IPS-NIHi7 (cell line): Measurements from ENCODE around the gene MYLK2.
A peak's percentile ranks its signal among the peaks of the same experiment; 100 is the strongest.
"Not testable (repeated sequence)": the region's sequence is repeated elsewhere in the genome, so short reads cannot be mapped to it uniquely, and the experiment has no call there.

ENCODE experiments used
- DNase-seq: peaks from one replicate; pipeline ENCODE4 v3.0.0; 2012; ENCODE audit warnings: mixed read lengths; ENCODE audit errors: extremely low spot score

Gene MYLK2

DNA sequence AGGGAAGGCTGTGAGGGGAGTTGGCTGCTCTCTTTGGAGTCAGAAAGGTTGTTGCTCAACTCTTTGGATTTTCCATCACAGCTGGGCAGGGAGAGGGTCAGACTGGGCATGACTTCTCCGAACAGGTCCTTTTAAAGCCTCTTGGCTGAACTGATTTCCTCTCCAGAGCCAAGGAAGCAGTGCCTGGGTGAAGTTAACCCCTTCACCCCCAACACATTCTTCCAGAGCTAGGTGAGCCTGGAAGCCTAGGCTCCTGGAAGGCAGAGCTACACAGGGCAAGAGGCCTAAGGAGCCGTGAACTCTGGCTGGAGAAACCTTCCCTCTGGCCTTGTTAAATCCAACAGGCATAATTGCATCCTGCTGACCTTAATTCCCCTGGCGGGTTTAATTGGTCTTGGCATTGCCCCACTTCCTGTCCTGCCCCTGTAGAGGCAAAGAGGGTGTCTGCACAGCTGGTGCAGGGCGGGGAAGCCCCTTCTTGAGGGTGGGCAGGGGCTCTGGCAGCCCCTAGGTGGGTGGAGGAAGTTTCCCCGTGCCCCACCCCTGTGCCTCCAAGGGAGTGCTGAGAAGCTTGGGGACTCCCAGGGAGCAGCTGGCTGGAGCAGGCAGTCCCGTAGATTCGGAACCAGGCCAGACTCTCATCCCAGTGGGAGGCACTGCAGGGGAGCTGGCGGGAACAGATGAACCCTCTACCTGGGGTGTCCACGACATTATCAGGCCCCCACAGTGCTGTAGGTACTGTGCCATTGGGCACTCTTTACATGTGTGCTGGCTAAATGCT is 3.6 kb upstream of the MYLK2 start:
- peak; percentile 45 for DNase-seq

DNA sequence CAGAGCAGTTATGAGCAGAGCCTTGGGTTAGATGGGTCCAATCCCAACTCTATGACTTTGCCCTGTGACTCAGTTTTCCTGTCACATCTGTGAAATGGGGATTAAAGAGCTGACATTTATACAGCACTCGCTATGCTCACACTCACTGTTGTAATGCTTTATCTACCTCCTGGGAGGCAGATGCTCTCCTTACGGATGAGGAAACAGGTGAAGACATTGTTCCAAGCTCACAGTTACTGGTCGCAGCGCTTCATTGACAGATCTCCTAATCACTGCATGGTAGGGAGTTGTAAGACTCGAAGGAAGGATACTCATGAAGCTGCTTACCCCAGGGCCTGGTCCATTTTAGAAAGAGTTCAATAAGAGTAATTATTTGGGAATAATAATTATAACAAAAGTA is 2.9 kb upstream of the MYLK2 start:
- DNase-seq = no peak

DNA sequence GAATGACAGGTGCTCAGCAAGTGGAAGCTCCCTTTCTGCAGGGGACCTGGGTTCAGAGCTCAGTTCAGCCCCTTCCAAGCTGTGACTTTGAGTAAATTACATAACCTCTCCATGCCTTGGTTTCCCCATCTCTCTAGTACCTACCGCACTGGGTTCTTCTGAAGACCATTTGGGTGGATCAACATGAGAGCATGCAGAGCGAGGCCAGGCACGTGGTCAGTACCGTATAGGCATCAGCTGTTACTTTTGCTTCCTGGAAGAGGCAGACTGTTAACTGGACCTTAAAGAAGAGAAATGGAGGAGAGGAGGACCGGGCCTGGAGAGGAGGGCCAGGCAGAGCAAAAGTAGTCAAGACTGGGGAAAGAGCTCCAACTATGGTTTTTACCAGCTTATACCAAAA is 1.7 kb upstream of the MYLK2 start:
- DNase-seq = no peak

DNA sequence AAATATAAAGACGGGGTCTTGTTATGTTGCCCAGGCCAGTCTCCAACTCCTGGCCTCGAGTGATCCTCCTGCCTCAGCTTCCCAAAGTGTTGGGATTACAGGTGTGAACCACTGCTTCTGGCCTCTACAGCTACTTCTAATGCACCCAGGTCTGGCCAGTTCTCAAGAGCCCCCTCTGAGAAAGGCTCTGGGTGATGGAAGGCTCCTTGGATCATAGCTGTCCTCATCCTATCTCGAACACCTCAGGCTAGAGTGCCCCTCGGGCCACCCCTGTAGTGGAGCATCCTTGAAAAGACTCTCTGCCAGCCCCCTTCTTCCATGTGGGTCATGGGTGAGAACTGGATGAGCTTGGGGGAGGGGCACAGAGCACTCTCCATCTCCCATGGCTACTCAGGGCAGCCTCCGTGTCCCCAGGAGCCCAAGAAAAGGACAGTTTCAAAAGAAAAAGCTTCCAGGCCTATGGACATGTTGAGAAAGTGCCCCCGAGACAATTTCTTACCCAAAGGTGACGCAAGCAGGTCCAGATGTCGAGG is 714 bp upstream of the MYLK2 start:
- DNase-seq = no peak

DNA sequence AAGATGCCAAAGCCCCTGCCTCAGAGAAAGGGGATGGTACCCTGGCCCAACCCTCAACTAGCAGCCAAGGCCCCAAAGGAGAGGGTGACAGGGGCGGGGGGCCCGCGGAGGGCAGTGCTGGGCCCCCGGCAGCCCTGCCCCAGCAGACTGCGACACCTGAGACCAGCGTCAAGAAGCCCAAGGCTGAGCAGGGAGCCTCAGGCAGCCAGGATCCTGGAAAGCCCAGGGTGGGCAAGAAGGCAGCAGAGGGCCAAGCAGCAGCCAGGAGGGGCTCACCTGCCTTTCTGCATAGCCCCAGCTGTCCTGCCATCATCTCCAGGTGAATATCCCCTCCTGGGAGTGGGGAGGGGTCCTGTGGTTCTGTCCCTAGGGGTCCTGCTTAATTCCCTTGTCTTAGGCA is 1.1 kb downstream of the MYLK2 start:
- DNase-seq = no peak

DNA sequence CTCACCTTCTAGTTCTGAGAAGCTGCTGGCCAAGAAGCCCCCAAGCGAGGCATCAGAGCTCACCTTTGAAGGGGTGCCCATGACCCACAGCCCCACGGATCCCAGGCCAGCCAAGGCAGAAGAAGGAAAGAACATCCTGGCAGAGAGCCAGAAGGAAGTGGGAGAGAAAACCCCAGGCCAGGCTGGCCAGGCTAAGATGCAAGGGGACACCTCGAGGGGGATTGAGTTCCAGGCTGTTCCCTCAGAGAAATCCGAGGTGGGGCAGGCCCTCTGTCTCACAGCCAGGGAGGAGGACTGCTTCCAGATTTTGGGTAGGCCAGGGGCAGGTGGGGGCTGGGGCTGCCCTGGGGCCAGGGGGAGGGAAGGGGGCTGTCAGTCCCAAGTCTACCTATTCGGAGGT is 2.3 kb downstream of the MYLK2 start:
- DNase-seq = no peak

DNA sequence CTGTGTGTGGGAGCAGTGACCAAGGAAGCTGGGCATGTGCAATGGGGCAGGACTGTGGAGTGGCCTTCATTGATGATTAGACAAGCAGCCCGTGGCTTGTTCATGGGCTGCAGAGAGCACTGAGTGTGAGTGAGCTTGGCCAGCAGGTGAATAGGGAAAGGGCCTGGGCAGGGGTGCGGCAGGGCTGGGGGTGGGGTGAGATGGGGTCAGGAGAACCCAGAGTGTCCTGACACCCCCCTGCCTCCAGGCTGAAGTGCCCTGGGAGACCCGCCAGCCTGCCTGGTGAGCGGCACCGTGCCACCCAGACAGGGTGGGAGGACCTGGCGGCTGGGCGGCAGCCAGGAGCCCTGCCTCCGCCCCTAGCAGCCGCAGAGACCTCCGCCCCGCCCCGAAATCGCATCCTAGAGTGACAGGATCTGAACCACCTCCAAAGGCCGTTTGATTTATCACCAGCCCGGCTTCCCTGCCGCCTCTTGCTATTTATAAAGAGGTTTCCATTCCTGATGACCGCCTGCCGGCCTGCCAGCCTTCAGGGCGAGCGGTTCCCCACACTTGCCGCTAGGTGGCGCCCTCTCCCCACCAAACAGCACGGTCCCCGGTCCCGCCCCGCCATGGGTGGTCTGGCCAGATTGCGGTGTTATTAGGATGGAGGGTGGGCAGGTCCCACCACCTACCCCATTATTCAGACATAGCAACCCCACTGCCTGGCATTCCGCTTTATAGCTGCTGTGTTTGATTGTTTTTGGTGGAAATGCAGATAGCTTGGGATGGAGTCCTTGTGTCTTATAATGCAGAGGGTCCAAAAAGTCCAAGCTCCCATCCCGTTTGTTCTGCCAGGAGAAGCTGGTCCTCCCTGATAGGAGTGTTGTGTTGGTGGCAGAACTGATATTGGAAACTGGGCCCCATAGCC is 3.5 kb downstream of the MYLK2 start:
- DNase-seq = peak; percentile 96

DNA sequence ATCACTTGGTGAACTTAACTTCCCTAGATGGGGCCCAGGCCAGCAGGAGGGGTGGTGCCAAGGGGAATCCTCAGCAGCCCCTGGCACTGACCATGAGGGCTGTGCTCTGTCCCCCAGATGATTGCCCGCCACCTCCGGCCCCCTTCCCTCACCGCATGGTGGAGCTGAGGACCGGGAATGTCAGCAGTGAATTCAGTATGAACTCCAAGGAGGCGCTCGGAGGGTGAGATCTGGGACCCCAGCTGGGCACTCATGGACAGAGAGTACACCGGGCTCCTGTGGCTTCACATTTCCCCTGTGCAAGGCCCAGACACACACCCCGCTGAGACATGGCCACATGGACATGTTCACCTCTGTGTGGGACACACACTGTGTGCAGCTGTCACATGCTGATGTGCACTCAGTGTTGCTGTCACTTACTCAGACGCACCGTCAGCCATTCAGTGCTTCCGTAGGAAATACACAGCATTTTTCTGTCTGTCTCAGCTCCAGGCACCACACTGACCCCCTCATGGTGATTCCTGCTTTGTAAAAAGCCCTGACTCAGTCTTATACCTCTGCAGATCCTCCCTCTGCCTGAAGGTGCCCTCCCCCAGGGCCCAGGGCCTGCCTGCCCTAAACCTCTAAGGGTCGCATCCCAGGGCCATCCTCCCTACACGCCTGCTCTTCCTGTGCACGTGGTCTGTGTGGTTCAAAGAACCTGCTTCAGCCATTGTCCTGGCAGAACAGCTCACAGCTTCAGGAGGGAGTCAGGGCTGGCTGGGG is 4.4 kb downstream of the MYLK2 start:
- no peak for DNase-seq

DNA sequence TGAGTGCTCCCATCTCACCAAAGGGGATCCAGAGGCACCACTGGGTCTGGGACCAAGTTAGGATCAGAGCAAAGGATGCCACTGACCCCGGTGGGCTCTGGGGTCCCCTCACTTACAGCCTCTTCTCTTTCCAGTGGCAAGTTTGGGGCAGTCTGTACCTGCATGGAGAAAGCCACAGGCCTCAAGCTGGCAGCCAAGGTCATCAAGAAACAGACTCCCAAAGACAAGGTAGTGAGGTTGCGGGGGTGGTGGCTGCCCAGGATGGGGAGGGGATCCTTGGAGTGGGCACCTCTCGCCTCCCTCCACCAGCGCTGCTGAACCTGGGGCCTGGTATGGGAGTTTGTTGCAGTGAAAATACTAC is 4.9 kb downstream of the MYLK2 start:
- DNase-seq = no peak

DNA sequence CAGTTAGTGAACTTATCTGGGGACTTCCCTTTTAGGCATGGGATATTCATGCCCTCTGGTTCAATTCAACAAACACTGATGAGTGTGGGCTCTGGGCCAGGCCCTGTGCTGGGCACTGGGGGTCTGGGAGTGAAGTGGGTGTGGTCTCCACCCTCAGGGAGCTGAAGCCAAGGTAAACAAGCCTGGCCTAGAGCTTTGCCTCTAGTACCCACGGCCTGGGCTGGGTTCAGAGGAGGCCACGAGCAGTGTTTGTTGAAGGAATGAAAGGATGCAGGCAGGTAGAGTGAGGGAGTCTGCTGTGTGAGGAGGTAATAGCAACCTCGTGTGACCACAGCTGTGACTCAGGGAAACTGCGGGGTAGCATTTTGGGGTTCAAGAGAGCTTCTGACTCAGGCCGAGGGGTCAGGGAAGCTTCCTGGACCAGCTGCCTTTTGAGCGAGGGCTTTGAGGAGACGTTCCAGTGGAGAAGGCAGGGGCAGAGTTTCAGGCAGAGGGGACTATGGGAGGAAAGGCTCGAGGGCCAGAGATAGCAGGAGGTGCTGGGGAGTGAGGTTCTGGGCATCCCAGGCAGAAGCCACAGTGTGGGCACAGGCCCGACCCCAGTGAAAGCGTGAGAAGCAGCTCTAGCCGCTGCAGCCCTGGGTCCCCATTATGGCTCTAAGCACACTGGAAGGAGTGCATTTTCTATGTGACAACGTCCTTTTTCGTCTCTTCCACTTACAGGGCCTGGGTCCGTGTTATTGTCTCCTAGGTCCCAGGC is 5.6 kb downstream of the MYLK2 start:
- DNase-seq = no peak

DNA sequence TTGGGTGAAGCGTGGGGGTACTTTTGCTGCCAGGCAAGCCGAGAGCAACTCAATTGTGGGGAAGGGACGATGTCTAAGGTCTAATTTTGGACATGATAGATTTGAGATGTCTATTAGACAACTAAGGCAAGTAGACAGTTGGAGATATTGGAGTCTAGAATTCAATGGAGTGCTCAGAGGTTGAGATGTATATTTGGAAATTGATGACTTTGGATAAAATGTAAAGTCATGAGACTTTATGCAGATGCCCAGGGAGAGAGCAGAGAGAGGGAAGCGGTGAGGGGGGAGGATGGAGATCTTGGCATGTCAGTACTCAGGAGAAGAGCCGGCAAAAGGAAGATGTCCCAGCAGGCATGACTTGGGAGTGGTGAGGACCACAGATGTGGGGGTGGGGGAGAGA is 6.9 kb downstream of the MYLK2 start:
- no peak for DNase-seq

DNA sequence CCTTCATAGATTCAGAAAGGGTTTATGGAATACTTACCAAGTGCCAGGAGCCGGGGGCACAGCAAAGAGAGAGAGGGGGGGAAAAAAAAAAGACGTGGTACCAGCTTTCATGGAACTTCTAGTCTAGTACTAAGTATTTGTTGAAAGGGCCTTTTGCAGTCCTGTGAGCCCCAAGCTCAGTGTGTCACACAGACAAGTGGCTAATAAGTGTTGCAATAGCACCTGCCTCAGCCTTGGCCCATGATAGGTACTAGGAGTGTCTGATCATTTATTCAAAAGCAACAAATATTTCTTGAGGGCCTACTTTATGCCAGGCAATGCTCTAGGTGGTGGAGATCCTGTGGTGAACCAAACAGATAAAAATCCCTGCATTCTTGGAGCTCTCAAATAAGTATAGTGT is 7.9 kb downstream of the MYLK2 start:
- no peak for DNase-seq

DNA sequence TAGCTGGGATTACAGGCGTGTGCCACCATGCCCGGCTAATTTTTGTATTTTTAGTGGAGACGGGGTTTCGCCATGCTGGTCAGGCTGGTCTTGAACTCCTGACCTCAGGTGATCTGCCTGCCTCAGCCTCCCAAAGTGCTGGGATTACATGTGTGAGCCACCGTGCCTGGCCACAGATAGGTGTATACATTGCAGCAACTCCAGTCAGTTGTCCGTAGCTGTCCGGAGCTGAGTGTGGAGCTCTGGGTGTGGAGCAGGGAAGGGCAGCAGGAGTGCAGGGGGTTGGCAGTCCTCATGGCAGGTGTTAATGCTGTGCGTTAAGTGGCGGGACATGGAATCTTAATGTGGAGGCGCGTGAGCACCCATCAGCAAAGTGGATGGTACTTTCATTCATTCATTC is 8.9 kb downstream of the MYLK2 start:
- DNase-seq = not testable (repeated sequence)

DNA sequence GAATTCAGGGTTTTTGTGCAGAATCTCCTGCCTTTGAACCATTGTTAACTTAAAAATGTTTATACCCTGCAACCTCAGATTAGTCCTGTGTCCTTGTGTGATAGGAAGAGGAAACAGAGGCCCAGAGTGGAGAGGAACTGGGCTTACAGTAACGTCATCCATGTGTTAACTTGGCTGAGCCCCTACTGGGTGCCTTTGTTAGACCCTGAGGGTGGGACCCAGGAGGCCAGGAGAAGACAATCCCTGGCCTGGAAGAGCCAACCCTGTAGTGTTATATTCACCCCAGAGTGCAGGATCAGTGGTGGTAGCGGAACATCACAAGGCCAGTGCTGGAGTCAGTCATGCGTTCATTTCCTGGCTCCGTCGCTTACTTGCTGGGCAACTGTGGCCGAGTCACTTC is 10.6 kb downstream of the MYLK2 start:
- DNase-seq = no peak

DNA sequence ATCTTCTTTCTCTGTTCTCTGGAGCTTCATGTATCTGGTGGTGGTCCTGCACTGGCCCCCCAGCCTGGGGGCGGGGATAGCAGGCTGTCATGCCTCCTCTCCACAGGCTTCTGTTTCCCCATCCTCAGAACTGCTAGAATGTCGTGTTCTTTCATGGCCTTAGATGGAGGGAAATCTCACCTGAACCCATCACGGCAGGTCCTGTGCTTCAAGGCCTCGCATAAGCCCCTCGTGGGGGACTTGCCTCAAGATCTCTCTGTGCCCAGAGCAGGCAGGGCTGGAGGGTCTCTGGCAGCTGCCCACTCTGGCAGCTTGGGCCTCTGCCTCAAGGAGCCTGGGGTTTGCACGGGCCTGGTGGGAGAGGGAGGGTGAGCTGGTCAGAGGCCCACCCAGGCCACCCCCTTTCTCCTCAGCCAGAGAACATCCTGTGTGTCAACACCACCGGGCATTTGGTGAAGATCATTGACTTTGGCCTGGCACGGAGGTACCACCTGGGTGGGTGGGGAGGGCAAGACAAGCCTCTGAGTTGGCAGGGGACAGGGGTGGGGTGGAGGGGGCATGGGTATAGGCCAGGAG is 11.3 kb downstream of the MYLK2 start:
- DNase-seq = no peak

DNA sequence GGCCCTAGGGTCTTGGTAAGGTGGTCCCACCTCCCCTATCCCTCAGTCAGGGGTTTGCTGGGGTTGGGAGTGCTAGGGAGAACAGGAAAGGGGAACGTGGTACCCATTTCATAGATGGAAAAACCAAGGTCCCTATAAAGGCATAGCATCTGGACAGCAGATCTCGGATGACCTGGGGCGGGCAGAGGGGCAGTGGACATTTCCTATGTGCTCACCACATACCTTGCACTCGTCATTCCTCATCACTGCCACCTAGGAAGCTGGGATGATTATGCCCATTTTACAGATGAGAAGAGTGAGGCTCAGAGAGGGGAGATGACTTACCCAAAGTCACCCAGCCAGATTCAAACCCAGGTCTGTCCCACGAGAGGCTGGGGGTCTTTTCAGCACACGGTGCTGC is 12.1 kb downstream of the MYLK2 start:
- DNase-seq = no peak

DNA sequence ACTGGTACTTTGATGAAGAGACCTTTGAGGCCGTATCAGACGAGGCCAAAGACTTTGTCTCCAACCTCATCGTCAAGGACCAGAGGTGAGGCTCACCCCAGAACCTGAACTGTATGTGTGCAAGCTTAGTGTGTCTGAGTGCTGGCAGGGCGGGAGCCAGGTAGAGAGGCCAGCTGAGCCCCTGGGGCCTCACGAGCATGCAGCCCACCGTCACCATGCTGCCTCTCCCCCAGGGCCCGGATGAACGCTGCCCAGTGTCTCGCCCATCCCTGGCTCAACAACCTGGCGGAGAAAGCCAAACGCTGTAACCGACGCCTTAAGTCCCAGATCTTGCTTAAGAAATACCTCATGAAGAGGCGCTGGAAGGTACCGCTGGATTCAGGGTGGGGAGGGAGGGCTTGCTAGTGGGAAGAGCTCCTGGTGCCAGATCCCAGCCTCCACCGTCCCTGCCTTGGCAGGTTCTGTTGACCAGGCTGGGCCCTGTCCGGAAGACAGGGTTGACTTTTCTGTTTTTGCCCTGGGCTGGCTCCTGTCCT is 12.7 kb downstream of the MYLK2 start:
- no peak for DNase-seq

DNA sequence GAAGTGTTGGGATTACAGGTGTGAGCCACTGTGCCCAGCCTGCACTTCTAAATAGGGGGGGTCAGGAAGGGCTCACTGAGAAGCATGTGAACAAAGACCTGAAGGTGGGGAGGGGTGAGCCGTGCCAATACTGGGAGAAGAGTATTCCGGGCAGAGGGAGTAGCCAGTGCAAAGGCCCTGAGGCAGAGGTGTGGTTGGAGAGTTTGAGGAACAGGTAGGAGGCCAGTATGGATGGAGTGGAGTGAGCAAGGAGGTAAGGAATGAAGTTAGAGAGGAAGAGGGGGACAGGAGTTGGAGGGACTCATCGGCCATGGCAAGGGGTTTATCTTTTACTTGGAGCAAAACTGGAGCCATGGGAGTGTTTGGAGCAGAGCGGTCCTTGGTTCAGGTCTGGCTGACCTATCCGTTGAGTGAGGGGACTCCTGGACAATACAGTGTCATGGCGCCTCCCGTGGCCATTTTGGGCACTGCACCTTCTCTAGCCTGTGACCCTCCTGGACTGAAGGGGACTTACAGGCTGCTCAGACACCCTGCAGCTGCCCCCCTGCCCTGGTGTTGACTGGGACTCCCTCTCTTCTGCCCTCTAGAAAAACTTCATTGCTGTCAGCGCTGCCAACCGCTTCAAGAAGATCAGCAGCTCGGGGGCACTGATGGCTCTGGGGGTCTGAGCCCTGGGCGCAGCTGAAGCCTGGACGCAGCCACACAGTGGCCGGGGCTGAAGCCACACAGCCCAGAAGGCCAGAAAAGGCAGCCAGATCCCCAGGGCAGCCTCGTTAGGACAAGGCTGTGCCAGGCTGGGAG is 14.2 kb downstream of the MYLK2 start:
- DNase-seq = peak; percentile 94

DNA sequence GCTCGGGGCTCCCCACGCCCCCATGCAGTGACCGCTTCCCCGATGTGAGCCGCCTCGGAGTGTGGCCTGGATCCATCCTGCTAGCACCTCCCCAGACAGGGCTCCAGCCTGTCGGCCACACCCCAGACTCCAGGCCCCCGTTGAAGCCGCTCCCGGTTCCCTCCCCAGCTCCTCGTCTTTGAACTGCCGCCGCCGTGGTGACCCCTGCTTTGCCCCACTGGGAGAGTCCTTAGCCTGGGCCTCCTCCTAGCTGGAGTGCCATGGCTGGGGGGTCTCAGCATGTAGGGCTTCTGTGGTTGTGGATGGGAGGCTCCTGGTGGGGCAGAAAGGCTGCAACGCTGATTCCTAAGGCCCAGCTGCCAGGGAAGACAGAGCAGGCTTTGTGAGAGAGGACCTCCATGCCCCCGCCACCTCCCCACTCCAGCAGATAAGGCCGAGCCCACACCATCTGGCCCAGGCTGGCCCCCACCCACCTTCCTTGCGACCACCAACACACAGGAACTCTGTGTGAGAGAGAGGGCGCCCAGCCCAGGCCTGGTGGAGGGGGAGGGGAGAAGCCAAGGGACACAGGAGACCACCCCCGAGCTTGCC is 14.9 kb downstream of the MYLK2 start:
- no peak for DNase-seq

DNA sequence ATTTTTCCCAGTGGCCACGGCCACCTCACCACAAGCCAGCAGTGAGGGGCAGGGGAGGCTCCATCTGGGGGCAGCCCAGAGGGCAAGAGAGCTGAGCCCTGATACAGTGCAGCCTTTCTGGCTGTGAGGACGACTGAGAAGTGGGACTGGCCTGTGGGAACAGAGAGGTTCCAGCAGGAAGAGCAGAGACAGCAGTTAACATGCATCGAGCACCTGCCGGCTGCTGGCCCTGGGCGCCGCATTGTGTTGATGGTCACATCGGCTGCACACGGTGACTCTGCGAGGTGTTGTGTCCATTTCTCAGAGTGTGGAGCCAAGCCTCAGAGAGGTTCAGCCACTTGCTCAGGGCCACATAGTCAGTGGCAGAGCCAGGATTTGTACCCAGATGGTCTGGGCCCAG is 16.4 kb downstream of the MYLK2 start:
- DNase-seq = no peak
